KMS-11 (cell line): ENCODE data around the gene ABCA9.

Experiments
- H2AFZ ChIP-seq: fragments of 200-600 bp; sonication (generic); 2 replicates; pipeline ENCODE4 v1.6.1; 2016; ENCODE audit warnings: antibody characterized with exemption, mixed run types, low read depth
- H3K27ac ChIP-seq: fragments of 200-600 bp; sonication (generic); 2 replicates; pipeline ENCODE4 v1.6.1; 2016; ENCODE audit warnings: mild to moderate bottlenecking, mixed run types
- H3K27me3 ChIP-seq: fragments of 200-600 bp; sonication (generic); 2 replicates; pipeline ENCODE4 v1.6.1; 2017; ENCODE audit warnings: mild to moderate bottlenecking, low read depth, mixed run types, moderate library complexity; ENCODE audit not compliant: insufficient read depth
- H3K36me3 ChIP-seq: fragments of 200-600 bp; sonication (generic); 2 replicates; pipeline ENCODE4 v1.6.1; 2017; ENCODE audit warnings: mild to moderate bottlenecking, mixed run types; ENCODE audit not compliant: insufficient read depth
- H3K4me1 ChIP-seq: fragments of 200-600 bp; sonication (generic); 2 replicates; pipeline ENCODE4 v1.6.1; 2016; ENCODE audit warnings: mild to moderate bottlenecking, low read depth, mixed run types; ENCODE audit not compliant: poor library complexity, severe bottlenecking
- H3K4me2 ChIP-seq: fragments of 200-600 bp; sonication (generic); 2 replicates; pipeline ENCODE4 v1.7.0; 2016; ENCODE audit warnings: mild to moderate bottlenecking, mixed run types
- H3K4me3 ChIP-seq: fragments of 200-600 bp; sonication (generic); IDR thresholded peaks from 2 replicates; pipeline ENCODE4 v1.6.1; 2017; ENCODE audit warnings: low read depth, low read length, mixed read lengths; ENCODE audit not compliant: insufficient read depth
- H3K79me2 ChIP-seq: fragments of 200-600 bp; sonication (generic); 2 replicates; pipeline ENCODE4 v1.6.1; 2016; ENCODE audit warnings: low read depth, mixed run types; ENCODE audit not compliant: insufficient read depth
- H3K9ac ChIP-seq: fragments of 200-600 bp; sonication (generic); 2 replicates; pipeline ENCODE4 v1.6.1; 2016; ENCODE audit warnings: mild to moderate bottlenecking, mixed run types
- H4K20me1 ChIP-seq: fragments of 200-600 bp; sonication (generic); 2 replicates; pipeline ENCODE4 v1.6.1; 2016; ENCODE audit warnings: mild to moderate bottlenecking, mixed run types; ENCODE audit not compliant: insufficient read depth
- CTCF ChIP-seq: fragments of 200-600 bp; sonication (generic); conservative IDR thresholded peaks from 2 replicates; pipeline ENCODE4 v1.6.1; 2017; ENCODE audit warnings: low read depth, mild to moderate bottlenecking, antibody characterized with exemption, low read length, moderate library complexity, mixed read lengths

ABCA9 gene

GRCh38 chr17:69064476-69064875 lies 3.7 kb upstream of the ABCA9 start:
- Histone ChIP-seq H3K27ac (no peak overlapping the region), H2AFZ (no peak overlapping the region), H3K27me3 (no peaks in the 10 kb centered on the region), H3K79me2 (no peaks in the 10 kb centered on the region), H3K4me2 (peak overlapping the region; percentile 38), H3K9ac (no peak overlapping the region), H3K4me3 (no peak overlapping the region), H4K20me1 (no peaks in the 10 kb centered on the region), H3K36me3 (no peaks in the 10 kb centered on the region), H3K4me1 (peaks cover 14% of the 10 kb centered on the region)
- TF ChIP-seq CTCF: no peak

- Histone ChIP-seq H4K20me1 (no peaks in the 10 kb centered on the region), H3K4me2 (no peak overlapping the region), H3K4me3 (no peak overlapping the region), H3K27ac (no peak overlapping the region), H3K27me3 (no peaks in the 10 kb centered on the region), H3K79me2 (no peaks in the 10 kb centered on the region), H2AFZ (no peak overlapping the region), H3K9ac (no peak overlapping the region), H3K4me1 (peaks cover 14% of the 10 kb centered on the region), H3K36me3 (no peaks in the 10 kb centered on the region)
- TF ChIP-seq CTCF: no peak
Observed at GRCh38 chr17:69064001-69064400, 3.3 kb upstream of the ABCA9 start.

- H2AFZ ChIP-seq: no peak overlapping the region
- no peaks in the 10 kb centered on the region for H3K36me3 ChIP-seq
- no peak overlapping the region for H3K27ac ChIP-seq
- no peaks in the 10 kb centered on the region for H3K27me3 ChIP-seq
- H4K20me1 ChIP-seq: no peaks in the 10 kb centered on the region
- H3K4me2 ChIP-seq: no peak overlapping the region
- H3K4me3 ChIP-seq: no peak overlapping the region
- no peak for TF ChIP-seq CTCF
- H3K4me1 ChIP-seq: peaks cover 14% of the 10 kb centered on the region
- H3K79me2 ChIP-seq: no peaks in the 10 kb centered on the region
- no peak overlapping the region for H3K9ac ChIP-seq
Observed at GRCh38 chr17:69062860-69063581, 2.3 kb upstream of the ABCA9 start.

- no peak overlapping the region for H3K9ac ChIP-seq
- no peaks in the 10 kb centered on the region for H3K36me3 ChIP-seq
- H2AFZ ChIP-seq: no peak overlapping the region
- no peaks in the 10 kb centered on the region for H4K20me1 ChIP-seq
- H3K4me2 ChIP-seq: no peak overlapping the region
- no peaks in the 10 kb centered on the region for H3K27me3 ChIP-seq
- H3K79me2 ChIP-seq: no peaks in the 10 kb centered on the region
- no peak overlapping the region for H3K27ac ChIP-seq
- H3K4me3 ChIP-seq: no peak overlapping the region
- H3K4me1 ChIP-seq: peaks cover 14% of the 10 kb centered on the region
- TF ChIP-seq CTCF: no peak
Observed at GRCh38 chr17:69061721-69062556, 1.2 kb upstream of the ABCA9 start.
